Liver (tissue), 9 donors: ENCODE measurements around the gene RAB30. TPM values are rescaled to one million over a fixed set of nuclear protein-coding genes. Genes with fewer than 3 reads are reported as not detected.
"Not testable (repeated sequence)": the region's sequence is repeated elsewhere in the genome, so short reads cannot be mapped to it uniquely, and the experiment has no call there.

Experiments used
- DNase-seq: peaks from one replicate; pipeline ENCODE4 v3.0.0-alpha.2; 2017; ENCODE audit warnings: low spot score
- H3K27ac ChIP-seq, 2 donors: one replicate each; pipeline ENCODE4 v1.7.0; 2013; ENCODE audit warnings: inconsistent platforms in 2 of 2, low read length in 2 of 2, control low read depth in 1 of 2, low read depth in 1 of 2, mild to moderate bottlenecking in 1 of 2
- H3K27me3 ChIP-seq, 4 donors: one replicate each; pipeline versions ENCODE4 v1.6.1 to v1.7.0; 2013; ENCODE audit warnings: low read length in 3 of 4, inconsistent platforms in 1 of 4, mild to moderate bottlenecking in 1 of 4, moderate library complexity in 1 of 4; ENCODE audit not compliant: control insufficient read depth in 4 of 4, insufficient read depth in 4 of 4
- H3K36me3 ChIP-seq, 4 donors: one replicate each; pipeline versions ENCODE4 v1.6.1 to v1.7.0; 2013; ENCODE audit warnings: low read length in 3 of 4, mild to moderate bottlenecking in 3 of 4, low read depth in 1 of 4, moderate library complexity in 1 of 4; ENCODE audit not compliant: control insufficient read depth in 4 of 4, insufficient read depth in 3 of 4
- H3K4me1 ChIP-seq, 4 donors: one replicate each; pipeline versions ENCODE4 v1.6.1 to v1.7.0; 2013; ENCODE audit warnings: low read length in 3 of 4, mild to moderate bottlenecking in 3 of 4, moderate library complexity in 1 of 4; ENCODE audit not compliant: control insufficient read depth in 4 of 4, insufficient read depth in 4 of 4
- H3K4me3 ChIP-seq, 3 donors: one replicate each; pipeline versions ENCODE4 v1.6.1 to v1.7.0; 2013; ENCODE audit warnings: low read length in 3 of 3, control low read depth in 1 of 3, low read depth in 1 of 3, mild to moderate bottlenecking in 1 of 3
- H3K9ac ChIP-seq, 2 donors: one replicate each; pipeline ENCODE4 v1.7.0; 2013; ENCODE audit warnings: low read length in 2 of 2, mild to moderate bottlenecking in 2 of 2, moderate library complexity in 2 of 2, control low read depth in 1 of 2, low read depth in 1 of 2
- H3K9me3 ChIP-seq, 4 donors: one replicate each; pipeline versions ENCODE4 v1.6.1 to v1.7.0; 2013; ENCODE audit warnings: low read length in 3 of 4; ENCODE audit not compliant: control insufficient read depth in 4 of 4
- EGR1 ChIP-seq, 2 donors: IDR thresholded peaks; 2 replicates each; pipeline ENCODE4 v1.6.1; 2016 to 2018; ENCODE audit warnings: antibody characterized with exemption in 2 of 2, low read depth in 2 of 2
- FOXA1 ChIP-seq: IDR thresholded peaks from 2 replicates; pipeline ENCODE4 v1.6.1; 2016; ENCODE audit warnings: antibody characterized with exemption
- FOXA2 ChIP-seq: IDR thresholded peaks from 2 replicates; pipeline ENCODE4 v1.6.1; 2016; ENCODE audit warnings: antibody characterized with exemption
- GABPA ChIP-seq, 2 donors: IDR thresholded peaks in 1 of 2; conservative IDR thresholded peaks in 1 of 2; 2 replicates each; pipeline ENCODE4 v1.6.1; 2016; ENCODE audit warnings: antibody characterized with exemption in 2 of 2, mild to moderate bottlenecking in 1 of 2, moderate library complexity in 1 of 2
- HNF4A ChIP-seq, 2 donors: conservative IDR thresholded peaks; 2 replicates each; pipeline ENCODE4 v1.6.1; 2016; ENCODE audit warnings: antibody characterized with exemption in 2 of 2, mild to moderate bottlenecking in 2 of 2
- HNF4G ChIP-seq: IDR thresholded peaks from 2 replicates; pipeline ENCODE4 v1.6.1; 2016; ENCODE audit warnings: antibody characterized with exemption
- JUND ChIP-seq, 2 donors: IDR thresholded peaks; 2 replicates each; pipeline ENCODE4 v1.6.1; 2016; ENCODE audit warnings: antibody characterized with exemption in 2 of 2
- NR2F2 ChIP-seq: IDR thresholded peaks from 2 replicates; pipeline ENCODE4 v1.6.1; 2016; ENCODE audit warnings: antibody characterized with exemption
- RAD21 ChIP-seq, 2 donors: IDR thresholded peaks; 2 replicates each; pipeline ENCODE4 v1.6.1; 2016; ENCODE audit warnings: antibody characterized with exemption in 2 of 2, mild to moderate bottlenecking in 2 of 2
- RXRA ChIP-seq, 2 donors: IDR thresholded peaks; 2 replicates each; pipeline ENCODE4 v1.6.1; 2017 to 2018; ENCODE audit warnings: antibody characterized with exemption in 2 of 2, mild to moderate bottlenecking in 1 of 2
- SP1 ChIP-seq: IDR thresholded peaks from 2 replicates; pipeline ENCODE4 v1.6.1; 2018; ENCODE audit warnings: antibody characterized with exemption, mild to moderate bottlenecking
- TAF1 ChIP-seq: conservative IDR thresholded peaks from 2 replicates; pipeline ENCODE4 v1.6.1; 2016; ENCODE audit warnings: antibody characterized with exemption, mild to moderate bottlenecking
- YY1 ChIP-seq: IDR thresholded peaks from 2 replicates; pipeline ENCODE4 v1.6.1; 2016; ENCODE audit warnings: antibody characterized with exemption, mild to moderate bottlenecking
- WGBS: extraction: QIAGEN DNeasy Blood & Tissue Kit; methylation state at CpG from one replicate; pipeline ENCODE4 v1.1.7; 2013; 5-methylcytosine and 5-hydroxymethylcytosine counted together
- polyA plus RNA-seq, 2 donors: library from polyadenylated mRNA; stranded (reverse) in 1 of 2; unstranded in 1 of 2; fragments of 200-250 nt in 1 of 2; fragments of >200 nt in 1 of 2; fragmentation: Nextera tagmentation in 1 of 2; extraction: Ambion mirVana in 1 of 2; gene quantifications; one replicate each; pipeline versions ENCODE4 v1.2.1 to v1.2.3, GENCODE V29; 2013 to 2015
- total RNA-seq, 2 donors: library from RNA; depleted of rRNA; stranded (reverse); fragments of >200 nt; gene quantifications; one replicate each; pipeline ENCODE4 v1.2.3, GENCODE V29; 2014
- TF ChIP-seq, protein P1 (sequence below): IDR thresholded peaks from 2 replicates; pipeline ENCODE4 v1.6.1; 2016; ENCODE audit warnings: antibody characterized with exemption, mild to moderate bottlenecking
- TF ChIP-seq, protein P2 (sequence below): IDR thresholded peaks from 2 replicates; pipeline ENCODE4 v1.6.1; 2016; ENCODE audit warnings: antibody characterized with exemption
- TF ChIP-seq, protein P3 (sequence below): fragments of 150-350 bp; IDR thresholded peaks from 2 replicates; pipeline ENCODE4 v1.5.1; 2017; ENCODE audit warnings: improper control_type of control experiment, low read depth, low read length; ENCODE audit not compliant: missing input control
- donor health status: healthy.
- donor health status: healthy.
- donor health status: healthy.
- donor health status: healthy.
- donor health status: healthy.

RAB30 gene
- total and polyA plus RNA-seq, 4 donors: 2.4 to 5.4 (median 3.2) TPM

DNA sequence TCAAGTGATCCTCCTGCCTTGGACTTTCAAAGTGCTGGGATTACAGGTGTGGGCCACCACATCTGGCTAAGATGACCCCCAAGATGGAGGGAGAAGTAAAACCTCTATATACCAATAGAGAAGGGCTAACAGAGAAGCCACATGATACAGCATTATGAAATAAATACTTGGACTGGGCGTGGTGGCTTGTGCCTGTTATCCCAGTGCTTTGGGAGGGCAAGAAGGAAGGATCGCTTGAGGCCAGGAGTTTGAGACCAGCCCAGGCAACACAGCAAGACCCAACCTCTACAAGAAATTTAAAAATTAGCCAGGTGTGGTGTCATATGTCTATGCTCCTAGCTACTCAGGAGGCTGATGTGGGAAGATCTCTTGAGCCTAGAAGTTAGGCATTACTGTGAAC lies 61.7 kb downstream of the RAB30 start (continued):
- TF ChIP-seq, protein P1, sequence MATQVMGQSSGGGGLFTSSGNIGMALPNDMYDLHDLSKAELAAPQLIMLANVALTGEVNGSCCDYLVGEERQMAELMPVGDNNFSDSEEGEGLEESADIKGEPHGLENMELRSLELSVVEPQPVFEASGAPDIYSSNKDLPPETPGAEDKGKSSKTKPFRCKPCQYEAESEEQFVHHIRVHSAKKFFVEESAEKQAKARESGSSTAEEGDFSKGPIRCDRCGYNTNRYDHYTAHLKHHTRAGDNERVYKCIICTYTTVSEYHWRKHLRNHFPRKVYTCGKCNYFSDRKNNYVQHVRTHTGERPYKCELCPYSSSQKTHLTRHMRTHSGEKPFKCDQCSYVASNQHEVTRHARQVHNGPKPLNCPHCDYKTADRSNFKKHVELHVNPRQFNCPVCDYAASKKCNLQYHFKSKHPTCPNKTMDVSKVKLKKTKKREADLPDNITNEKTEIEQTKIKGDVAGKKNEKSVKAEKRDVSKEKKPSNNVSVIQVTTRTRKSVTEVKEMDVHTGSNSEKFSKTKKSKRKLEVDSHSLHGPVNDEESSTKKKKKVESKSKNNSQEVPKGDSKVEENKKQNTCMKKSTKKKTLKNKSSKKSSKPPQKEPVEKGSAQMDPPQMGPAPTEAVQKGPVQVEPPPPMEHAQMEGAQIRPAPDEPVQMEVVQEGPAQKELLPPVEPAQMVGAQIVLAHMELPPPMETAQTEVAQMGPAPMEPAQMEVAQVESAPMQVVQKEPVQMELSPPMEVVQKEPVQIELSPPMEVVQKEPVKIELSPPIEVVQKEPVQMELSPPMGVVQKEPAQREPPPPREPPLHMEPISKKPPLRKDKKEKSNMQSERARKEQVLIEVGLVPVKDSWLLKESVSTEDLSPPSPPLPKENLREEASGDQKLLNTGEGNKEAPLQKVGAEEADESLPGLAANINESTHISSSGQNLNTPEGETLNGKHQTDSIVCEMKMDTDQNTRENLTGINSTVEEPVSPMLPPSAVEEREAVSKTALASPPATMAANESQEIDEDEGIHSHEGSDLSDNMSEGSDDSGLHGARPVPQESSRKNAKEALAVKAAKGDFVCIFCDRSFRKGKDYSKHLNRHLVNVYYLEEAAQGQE: no peak
- TF ChIP-seq NR2F2 (no peak), EGR1 (IDR thresholded peaks at IDR 0.05; ENCODE audit: low read depth in 2 of 2) (no peak), RXRA (IDR thresholded peaks at IDR 0.05) (no peak), YY1 (no peak), FOXA1 (no peak), HNF4G (no peak), GABPA (IDR thresholded peaks at IDR 0.05 in 1 of 2, conservative IDR thresholded peaks at IDR 0.05 in 1 of 2) (no peak), FOXA2 (no peak)

DNA sequence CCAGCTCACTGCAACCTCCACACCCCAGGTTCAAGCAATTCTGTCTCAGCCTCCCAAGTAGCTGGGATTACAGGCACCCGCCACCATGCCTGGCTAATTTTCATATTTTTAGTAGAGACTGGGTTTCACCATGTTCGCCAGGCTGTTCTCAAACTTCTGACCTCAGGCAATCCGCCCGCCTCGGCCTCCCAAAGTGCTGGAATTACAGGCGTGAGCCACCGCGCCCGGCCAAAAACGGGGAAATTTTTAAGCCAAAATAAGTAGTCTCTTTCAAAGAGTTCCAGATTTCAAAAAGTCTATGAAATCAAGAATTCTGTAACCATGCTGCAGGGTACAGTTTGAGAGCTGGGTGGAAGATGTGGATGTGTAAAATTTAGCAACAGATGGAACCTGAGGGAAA lies 62.6 kb downstream of the RAB30 start:
- not testable (repeated sequence) for DNase-seq, H3K27me3 ChIP-seq, H3K27ac ChIP-seq, H3K4me3 ChIP-seq, H3K36me3 ChIP-seq, H3K9ac ChIP-seq, H3K9me3 ChIP-seq
- 96% methylated on average over 10 of the region's 10 CpGs for WGBS
- peaks cover 9 to 14% (median 10%) of the 10 kb centered on the region in 4 donors for H3K4me1 ChIP-seq

DNA sequence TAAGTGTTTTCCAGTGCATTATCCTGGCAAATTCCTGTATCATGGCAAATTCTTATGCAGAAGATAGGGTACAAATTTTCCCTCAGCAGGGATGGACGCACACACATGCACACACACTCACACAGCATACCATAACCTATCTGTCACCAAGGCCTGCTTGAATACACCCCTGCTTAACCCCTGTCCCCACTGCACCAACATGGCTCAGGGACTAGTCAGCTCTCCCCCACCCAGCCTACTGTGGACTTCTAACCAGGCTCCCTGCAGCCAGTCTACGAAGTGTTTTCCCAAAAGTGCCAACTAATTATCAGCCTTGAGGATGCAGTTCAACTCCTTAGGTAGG lies 63.1 kb downstream of the RAB30 start:
- H3K4me1 ChIP-seq: peaks cover 9 to 14% (median 10%) of the 10 kb centered on the region in 4 donors
- H3K9ac ChIP-seq: no peak overlapping the region
- no peaks in the 10 kb centered on the region for H3K9me3 ChIP-seq
- H3K36me3 ChIP-seq: no peaks in the 10 kb centered on the region
- WGBS: 94% methylated on average over 2 of the region's 2 CpGs
- H3K27me3 ChIP-seq: no peaks in the 10 kb centered on the region
- no peak overlapping the region for H3K27ac ChIP-seq
- no peak overlapping the region for H3K4me3 ChIP-seq
- DNase-seq: no peak
- TF ChIP-seq RAD21 (IDR thresholded peaks at IDR 0.05): no peak
- TF ChIP-seq, protein P2, sequence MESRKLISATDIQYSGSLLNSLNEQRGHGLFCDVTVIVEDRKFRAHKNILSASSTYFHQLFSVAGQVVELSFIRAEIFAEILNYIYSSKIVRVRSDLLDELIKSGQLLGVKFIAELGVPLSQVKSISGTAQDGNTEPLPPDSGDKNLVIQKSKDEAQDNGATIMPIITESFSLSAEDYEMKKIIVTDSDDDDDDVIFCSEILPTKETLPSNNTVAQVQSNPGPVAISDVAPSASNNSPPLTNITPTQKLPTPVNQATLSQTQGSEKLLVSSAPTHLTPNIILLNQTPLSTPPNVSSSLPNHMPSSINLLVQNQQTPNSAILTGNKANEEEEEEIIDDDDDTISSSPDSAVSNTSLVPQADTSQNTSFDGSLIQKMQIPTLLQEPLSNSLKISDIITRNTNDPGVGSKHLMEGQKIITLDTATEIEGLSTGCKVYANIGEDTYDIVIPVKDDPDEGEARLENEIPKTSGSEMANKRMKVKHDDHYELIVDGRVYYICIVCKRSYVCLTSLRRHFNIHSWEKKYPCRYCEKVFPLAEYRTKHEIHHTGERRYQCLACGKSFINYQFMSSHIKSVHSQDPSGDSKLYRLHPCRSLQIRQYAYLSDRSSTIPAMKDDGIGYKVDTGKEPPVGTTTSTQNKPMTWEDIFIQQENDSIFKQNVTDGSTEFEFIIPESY: no peak
- TF ChIP-seq, protein P3, sequence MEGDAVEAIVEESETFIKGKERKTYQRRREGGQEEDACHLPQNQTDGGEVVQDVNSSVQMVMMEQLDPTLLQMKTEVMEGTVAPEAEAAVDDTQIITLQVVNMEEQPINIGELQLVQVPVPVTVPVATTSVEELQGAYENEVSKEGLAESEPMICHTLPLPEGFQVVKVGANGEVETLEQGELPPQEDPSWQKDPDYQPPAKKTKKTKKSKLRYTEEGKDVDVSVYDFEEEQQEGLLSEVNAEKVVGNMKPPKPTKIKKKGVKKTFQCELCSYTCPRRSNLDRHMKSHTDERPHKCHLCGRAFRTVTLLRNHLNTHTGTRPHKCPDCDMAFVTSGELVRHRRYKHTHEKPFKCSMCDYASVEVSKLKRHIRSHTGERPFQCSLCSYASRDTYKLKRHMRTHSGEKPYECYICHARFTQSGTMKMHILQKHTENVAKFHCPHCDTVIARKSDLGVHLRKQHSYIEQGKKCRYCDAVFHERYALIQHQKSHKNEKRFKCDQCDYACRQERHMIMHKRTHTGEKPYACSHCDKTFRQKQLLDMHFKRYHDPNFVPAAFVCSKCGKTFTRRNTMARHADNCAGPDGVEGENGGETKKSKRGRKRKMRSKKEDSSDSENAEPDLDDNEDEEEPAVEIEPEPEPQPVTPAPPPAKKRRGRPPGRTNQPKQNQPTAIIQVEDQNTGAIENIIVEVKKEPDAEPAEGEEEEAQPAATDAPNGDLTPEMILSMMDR: no peak
- TF ChIP-seq RXRA (IDR thresholded peaks at IDR 0.05): no peak
- TF ChIP-seq, protein P1: no peak
- TF ChIP-seq HNF4A (conservative IDR thresholded peaks at IDR 0.05): no peak
- no peak for TF ChIP-seq FOXA2
- no peak for TF ChIP-seq YY1
- TF ChIP-seq FOXA1: no peak
- TF ChIP-seq SP1: no peak
- no peak for TF ChIP-seq NR2F2
- TF ChIP-seq TAF1: no peak
- TF ChIP-seq JUND (IDR thresholded peaks at IDR 0.05): no peak
